ENCODE results near the gene GADD45GIP1. TPM values are rescaled to one million over a fixed set of nuclear protein-coding genes. Genes with fewer than 3 reads are reported as not detected.

The GADD45GIP1 gene
- total RNA-seq, 4 donors from 2014 or later = 25.3 to 48.8 (median 31.7) TPM

- TF ChIP-seq CTCF (IDR thresholded peaks at IDR 0.05; ENCODE audit: low read depth) = no peak
Measured at GRCh38 chr19:13001502-13002165, 44.6 kb upstream of the GADD45GIP1 start.

GRCh38 chr19:13001166-13001501 lies 44.1 kb upstream of the GADD45GIP1 start:
- TF ChIP-seq CTCF (IDR thresholded peaks at IDR 0.05; ENCODE audit: low read depth) = no peak

- TF ChIP-seq CTCF (IDR thresholded peaks at IDR 0.05; ENCODE audit: low read depth) = no peak
Measured at GRCh38 chr19:12997967-12998940, 41.2 kb upstream of the GADD45GIP1 start.

GRCh38 chr19:12997179-12997966 lies 40.4 kb upstream of the GADD45GIP1 start:
- no peak for TF ChIP-seq CTCF (IDR thresholded peaks at IDR 0.05; ENCODE audit: low read depth)

- no peak for TF ChIP-seq CTCF (IDR thresholded peaks at IDR 0.05; ENCODE audit: low read depth)
Measured at GRCh38 chr19:12996406-12997094, 39.5 kb upstream of the GADD45GIP1 start.

GRCh38 chr19:12995596-12996405 lies 38.8 kb upstream of the GADD45GIP1 start:
- no peak for TF ChIP-seq CTCF (IDR thresholded peaks at IDR 0.05; ENCODE audit: low read depth)
